ENCODE data around the gene C1orf185. TPM values are rescaled to one million over a fixed set of nuclear protein-coding genes. Genes with fewer than 3 reads are reported as not detected.
"Not testable (repeated sequence)": the region's sequence is repeated elsewhere in the genome, so short reads cannot be mapped to it uniquely, and the experiment has no call there.

The C1orf185 gene
- total RNA-seq, 1 experiment from 2014 or later = not detected

GRCh38 chr1:51137696-51138095 is 35.7 kb downstream of the C1orf185 start:
- DNase-seq (ENCODE audit: low spot score) = not testable (repeated sequence)

- DNase-seq (ENCODE audit: low spot score) = no peak
These were observed 37.4 kb downstream of the C1orf185 start for GRCh38 chr1:51139474-51139873.

DNA sequence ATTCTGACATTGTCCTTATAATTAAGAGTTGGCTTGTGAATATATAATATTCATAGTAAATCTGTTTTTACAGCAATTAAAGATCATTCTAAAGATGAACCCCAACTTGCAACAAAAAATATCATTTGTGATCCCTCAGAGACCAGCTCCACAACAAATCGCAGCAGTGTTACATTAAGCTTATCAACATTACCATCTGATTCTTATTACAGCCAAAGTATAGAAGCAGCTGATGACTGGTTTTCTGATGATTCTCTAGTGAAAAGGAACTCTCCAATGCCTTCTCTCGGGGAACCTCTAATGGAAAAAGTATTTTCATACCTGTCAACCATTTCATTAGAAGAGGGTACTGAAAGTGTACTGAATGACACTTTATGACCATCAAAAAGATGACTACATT is 45.4 kb downstream of the C1orf185 start:
- no peak for DNase-seq (ENCODE audit: low spot score)

DNA sequence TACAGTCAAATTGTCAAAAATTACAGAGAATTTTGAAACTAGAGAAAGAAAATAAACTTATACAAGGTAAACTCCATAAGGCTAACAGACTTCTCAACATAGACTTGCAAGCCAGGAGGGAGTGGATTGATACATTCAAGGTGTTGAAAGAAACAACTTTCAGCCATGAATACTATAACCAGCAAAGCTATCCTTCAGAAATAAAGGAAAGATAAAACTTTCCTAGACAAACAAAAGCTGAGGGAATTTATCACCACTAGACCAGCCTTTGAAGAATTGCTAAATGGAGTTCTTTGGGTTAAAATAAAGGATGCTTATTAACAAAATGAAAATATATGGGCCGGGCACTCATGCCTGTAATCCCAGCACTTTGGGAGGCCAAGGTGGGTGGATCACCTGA is 52.7 kb downstream of the C1orf185 start:
- DNase-seq (ENCODE audit: low spot score) = no peak

- no peak for DNase-seq (ENCODE audit: low spot score)
These were observed 54.7 kb downstream of the C1orf185 start for GRCh38 chr1:51156752-51157151.

- DNase-seq (ENCODE audit: low spot score) = no peak
These were observed 55.4 kb downstream of the C1orf185 start for GRCh38 chr1:51157395-51157794.

DNA sequence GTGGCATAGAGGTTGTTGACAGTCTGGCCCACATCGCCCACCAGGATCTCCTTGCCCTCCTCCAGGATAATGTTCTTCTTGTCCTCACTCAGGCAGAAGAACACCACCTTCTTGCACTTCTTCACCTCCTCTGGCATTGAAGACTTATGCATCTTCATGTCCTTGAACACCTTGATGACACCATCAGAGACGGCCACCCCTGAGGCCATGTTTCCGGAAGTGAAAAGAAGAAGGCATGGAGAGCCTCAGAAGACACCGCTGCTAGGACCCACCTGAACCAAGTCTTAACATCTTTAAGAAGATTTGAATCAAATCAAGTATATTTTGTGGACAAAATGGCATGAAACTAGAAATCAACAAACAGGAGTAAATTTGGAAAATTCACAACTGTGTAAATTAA is 56.2 kb downstream of the C1orf185 start:
- no peak for DNase-seq (ENCODE audit: low spot score)

DNA sequence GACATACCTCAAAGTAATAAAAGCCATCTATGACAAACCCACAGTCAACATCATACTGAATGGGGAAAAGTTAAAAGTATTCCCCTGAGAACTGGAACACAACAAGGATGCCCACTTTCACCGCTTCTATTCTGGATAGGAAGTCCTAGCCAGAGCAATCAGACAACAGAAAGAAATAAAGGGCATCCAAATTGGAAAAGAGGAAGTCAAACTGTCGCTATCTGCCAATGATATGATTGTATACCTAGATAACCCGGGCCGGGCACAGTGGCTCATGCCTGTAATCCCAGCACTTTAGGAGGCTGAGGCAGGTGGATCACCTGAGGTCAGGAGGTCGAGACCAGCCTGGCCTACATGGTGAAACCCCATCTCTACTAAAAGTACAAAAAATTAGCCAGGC is 60.5 kb downstream of the C1orf185 start:
- not testable (repeated sequence) for DNase-seq (ENCODE audit: low spot score)

GRCh38 chr1:51165540-51165939 is 63.5 kb downstream of the C1orf185 start:
- DNase-seq (ENCODE audit: low spot score) = no peak

DNA sequence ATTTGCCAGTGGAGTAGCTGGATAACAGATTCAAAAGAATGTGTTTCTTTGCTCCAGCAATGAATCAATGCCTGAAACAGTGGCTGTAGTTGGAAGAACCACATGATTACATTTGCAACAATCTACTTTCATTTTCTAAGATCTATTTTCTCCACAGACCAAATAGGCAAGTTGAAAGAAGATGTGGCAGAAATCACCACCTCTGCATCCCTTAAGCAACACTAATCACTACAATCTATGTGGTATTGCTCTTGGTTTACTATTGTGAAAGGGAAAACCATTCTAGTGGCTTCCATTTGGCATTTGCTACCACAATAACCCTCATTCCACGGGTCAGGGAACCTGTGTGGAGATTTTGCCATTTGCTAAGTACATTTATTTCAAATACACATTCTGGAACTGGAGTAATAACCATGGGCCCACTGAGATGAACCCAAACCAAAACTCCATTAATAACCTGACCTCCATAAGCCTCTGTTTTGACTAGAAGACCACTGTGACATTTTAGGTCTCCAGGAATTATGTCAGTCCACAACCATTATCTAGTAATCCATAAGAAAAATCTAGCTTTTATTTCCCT is 66.3 kb downstream of the C1orf185 start:
- no peak for DNase-seq (ENCODE audit: low spot score)

DNA sequence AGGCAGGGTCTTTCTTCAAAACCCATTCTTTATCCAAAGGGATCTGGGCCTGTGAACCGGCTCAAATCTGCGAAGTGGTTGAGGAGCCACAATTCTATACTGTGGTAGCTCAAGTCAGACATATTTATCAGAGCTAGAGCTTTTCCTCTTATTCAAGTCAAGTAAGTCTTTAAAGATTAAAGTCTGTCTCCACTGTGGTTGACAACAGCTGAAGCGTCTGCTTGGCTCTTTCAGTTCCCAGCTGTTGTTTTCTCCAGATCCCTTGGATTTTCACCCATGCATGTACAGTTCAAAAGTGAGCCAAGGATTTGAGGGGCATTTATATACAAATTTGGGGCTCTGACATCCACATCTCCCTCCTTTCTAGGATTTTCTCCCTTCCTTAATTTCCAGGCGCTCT is 66.9 kb downstream of the C1orf185 start:
- no peak for DNase-seq (ENCODE audit: low spot score)

- no peak for DNase-seq (ENCODE audit: low spot score)
These were observed 68.3 kb downstream of the C1orf185 start for GRCh38 chr1:51170342-51170741.

DNA sequence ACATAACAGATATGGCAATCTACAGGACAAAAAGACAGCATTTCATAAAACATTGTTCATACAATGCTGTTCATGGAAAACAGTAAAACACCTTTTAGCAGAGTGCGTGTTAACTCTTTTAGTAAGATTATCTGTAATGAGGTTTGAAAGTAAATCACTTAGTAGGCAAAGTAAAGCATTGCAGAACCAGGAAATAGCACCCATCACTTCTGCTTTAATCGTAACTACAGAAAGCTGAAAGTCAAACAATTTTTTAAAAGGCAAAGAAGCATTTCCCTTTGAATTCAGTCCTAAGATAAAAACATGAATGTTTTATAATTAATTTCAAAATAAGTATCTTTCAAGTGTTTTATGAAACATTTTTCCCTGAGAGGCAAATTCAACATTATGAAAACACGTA is 70.8 kb downstream of the C1orf185 start:
- DNase-seq (ENCODE audit: low spot score) = no peak

GRCh38 chr1:51175278-51175677 is 73.2 kb downstream of the C1orf185 start:
- no peak for DNase-seq (ENCODE audit: low spot score)

- not testable (repeated sequence) for DNase-seq (ENCODE audit: low spot score)
These were observed 76.0 kb downstream of the C1orf185 start for GRCh38 chr1:51177988-51178387.

DNA sequence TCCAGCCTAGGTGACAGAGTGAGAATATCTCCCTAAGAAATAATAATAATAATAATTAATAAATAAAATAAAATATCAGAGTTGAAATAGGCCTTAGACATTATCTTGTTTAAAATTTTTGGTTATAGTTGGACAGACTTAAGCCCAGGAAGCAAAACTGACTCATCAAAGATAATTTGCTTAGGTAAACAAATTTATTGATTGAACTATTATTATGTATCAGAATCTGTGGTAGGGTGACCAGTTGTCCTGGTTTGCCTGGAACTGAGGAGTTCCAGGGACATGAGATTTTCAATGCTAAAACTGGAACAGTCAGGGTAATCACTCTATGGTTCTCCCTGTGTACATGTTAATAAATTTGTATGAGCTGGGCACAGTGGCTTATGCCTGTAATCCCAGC is 86.2 kb downstream of the C1orf185 start:
- DNase-seq (ENCODE audit: low spot score) = no peak

- DNase-seq (ENCODE audit: low spot score) = peak; percentile 66
These were observed 87.5 kb downstream of the C1orf185 start for GRCh38 chr1:51189421-51190073.

- no peak for DNase-seq (ENCODE audit: low spot score)
These were observed 88.9 kb downstream of the C1orf185 start for GRCh38 chr1:51190961-51191360.

DNA sequence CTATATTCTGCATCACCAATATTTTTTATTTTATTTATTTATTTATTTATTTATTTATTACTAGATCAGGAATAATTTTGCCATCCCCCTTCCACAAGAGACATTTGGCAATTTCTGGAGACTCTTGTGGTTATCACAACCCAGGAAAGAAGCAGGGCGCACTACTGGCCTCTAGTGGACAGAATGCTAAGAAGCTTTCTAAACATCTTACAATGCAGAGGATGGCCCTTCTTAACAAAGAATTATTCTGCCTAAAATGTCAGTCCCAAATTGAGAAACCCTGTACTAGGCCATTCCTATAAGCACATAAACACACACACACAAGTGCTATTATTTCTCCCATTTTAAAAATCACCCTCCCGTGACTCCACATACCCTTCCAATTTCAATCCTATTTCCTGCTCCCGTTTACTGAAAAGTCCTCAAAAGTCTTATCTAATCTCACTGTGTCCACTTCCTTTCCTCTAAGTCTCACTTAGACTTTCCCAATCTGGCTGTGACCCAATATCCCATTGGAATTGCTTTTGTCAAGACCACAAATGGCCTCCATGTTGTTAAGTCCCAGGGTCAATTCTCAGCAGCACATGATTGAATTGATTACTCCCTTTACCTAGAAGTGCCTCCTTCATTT is 90.3 kb downstream of the C1orf185 start:
- DNase-seq (ENCODE audit: low spot score) = peak; percentile 70

DNA sequence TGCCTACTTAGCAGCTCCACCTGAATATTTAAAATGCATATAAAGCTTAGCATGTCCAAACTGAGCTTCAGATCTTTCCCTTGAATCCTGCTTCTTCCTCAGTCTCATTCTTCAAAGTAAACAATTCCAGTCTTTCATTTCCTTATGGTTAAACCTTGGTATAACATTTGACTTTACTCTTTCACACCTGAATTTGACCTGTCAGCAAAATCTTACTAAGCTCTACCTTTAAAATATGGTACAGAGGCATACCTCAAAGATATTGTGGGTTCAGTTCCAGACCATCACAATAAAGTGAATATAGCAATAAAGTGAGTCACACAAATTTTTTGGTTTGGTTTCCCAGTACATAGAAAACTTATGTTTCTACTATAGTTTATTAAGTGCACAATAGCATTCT is 91.5 kb downstream of the C1orf185 start:
- DNase-seq (ENCODE audit: low spot score) = no peak
